NCI-H345 treated with DMSO at 0.1 percent for 48 hours (cell line): ENCODE data around the gene GPR62.

Experiments
- DNase-seq: peaks from one replicate; lab custom pipeline; 2025; ENCODE audit not compliant: unreplicated experiment; lab: John Stamatoyannopoulos, UW

Gene GPR62

DNA sequence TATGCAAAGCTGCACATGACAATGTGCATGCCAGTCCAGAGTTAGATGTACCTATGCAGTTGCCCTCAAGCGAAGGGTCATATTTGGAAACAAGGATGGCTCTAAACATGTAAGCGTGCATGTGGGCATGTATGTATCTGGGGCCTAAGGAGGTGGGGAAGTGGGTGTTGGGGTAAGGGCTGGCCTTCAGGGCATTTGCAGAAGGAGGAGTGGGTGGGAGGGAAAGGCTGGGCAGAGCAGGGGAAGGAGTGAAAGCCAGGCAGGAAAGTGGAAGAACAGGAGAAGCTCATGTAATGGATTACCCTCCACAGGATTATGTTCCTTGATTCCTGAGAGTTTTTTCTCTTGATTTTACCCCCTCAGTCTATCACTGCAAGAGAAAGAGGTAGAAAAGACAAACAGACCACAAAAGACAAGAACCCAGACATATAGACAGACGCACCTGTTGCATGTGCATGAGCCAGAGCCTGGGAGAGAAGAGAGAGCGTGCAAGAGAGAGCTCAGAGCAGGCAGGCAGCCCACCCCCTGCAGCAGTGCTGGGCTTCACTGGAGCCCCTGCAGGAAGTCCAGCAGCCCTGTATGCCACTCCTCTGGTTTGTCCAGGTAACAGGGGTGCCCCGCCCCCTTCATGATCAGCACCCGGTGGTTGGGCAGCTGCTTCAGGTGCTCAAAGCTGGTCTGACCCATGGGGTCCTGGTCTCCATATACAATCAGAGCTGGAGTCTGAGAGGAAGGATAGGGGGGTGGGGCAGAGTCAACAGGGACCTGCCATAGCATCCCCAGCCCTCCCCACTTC, 13.9 kb downstream of the GPR62 start:
- DNase-seq: no peak

DNA sequence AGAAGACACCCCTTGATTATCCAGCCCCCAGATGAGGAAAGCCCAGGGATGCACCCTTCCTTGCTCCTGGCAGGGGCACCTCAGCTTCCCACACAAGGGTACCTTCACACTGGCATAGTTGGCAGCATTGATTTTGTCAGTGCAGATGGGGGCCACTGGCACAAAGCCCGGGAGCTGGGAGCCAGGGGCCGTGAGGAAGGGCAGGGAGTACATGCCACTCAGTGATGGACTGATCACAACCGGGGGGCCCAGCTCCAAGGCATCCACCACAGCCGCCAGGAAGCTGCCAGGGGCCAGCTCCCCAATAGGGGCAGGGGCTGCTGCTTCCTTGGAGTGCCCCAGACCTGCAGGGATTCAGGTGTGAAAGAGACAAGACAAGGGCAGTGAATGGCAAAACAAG, 14.7 kb downstream of the GPR62 start:
- no peak for DNase-seq

DNA sequence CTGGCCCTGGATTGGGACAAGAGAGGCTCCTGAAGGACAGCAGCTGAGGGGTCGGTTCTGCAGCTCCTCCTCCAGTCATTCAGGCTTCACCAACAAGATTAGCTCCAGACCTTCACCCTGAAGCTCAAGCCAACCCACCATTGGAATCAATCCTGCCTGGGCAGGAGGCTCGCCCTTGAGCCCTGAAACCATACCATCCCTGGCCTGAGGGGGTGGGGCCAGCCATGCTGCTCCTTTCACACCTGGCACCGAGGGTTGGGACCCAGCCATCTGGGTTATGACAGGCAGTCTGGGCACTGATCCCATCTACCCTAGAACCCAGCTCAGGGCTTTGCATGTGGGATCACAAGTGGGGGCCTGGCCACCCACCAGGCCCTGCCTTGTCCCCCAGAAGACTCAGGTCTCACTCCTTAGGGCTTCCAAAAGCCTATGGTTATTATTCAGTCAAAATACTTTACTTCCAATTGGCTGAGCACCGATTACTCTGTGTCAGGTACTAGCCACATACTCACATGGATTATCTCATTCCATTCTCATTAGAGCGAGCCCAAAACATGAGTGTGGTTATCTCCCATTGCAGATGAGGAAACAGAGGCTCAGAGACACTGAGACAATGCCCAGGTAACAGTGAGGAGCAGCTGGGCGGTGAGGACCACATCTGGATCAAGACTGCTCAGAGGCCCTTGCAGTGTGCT, 15.6 kb downstream of the GPR62 start:
- no peak for DNase-seq

DNA sequence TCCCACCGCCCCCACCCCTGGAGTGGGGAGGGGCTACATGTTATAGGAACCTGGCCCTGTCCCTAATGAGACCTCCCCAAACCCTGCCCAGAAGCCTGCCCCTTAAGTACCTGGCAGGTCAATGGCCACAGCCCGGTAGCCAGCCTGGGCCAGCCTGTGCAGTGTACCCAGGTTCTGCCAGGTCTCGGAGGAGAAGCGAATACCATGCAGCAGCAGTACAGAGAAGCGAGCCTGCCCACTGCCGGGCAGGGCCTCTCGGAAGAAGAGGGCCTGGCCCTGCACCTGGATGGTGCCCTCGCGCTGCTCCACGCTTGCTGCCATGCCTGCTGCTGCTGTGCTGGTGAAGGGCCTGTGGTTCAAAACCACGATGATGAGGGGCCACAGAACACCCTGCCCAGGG, 16.2 kb downstream of the GPR62 start:
- DNase-seq: no peak

DNA sequence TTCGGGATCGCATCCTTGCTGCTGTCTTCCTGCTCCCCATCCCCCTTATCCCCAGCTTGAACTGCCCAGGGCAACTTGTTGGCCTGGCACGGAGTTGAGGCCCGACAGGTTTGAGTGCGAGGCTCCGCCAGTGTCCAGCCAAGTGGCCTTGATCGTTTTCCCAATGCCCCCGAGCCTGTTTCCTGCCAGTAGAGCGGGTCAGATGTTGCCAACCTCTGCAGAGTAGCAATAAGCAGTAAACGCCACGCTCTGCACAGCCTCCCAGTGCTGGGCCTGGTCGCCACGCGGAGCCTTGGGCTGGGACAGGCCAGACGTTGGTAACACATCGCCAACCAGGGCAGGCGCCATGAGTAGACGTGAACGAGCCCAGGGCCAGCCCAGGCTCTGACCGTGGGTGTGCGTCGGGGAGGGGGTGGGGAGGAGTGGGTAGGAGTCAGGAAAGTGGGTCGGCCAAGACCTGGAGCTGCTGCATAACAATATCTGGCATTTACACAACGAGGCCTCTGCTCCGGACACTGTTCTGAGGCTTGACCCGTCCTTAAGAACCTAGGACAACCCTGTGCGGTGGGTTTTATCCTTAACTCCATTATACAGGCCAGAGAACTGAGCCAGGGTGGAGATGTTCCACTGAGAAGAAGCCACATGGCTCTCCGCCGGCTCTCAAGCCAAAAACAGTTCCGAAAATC, 19.2 kb downstream of the GPR62 start:
- DNase-seq: no peak

DNA sequence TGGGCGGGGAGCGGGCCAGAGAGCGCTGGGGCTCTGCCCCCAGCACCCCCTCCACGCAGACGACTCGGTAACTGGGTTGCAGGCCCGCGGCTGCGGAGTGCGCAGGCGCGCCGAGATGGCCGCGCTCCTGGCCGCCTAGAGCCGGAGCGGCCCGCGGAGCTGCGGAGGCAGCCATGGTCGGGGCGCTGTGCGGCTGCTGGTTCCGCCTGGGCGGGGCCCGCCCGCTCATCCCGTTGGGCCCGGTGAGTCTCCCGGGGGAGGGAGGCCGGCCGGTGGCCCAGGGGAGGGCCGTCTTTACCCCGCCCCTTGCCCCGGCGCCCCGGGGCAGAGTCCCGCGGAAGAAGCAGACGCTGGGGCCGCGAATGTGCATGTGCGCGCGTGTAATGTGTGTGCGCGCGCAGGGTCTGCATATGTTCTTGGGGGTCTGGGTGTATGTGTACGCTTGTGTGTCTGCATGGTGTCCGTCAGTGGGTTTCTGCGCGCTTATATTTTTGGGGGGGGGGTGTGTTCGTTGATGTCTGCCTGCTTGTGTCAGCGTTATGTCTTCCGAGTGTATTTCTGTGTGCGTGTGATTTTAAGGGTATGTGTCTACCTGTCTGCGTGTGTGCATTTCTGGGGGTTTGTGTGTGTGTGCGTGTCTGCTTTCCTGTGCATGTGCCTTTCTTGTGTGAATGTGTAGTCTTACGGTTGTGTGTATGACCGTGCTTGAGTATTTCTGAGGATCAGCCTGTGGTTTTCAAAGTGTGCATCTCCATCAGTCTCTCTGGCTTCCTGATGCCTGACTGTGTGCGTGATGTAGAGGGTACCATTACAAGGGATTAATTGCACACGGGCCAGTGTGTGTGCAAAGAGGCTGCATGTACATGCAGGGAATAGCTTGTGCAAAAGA, 20.0 kb downstream of the GPR62 start, which contains the start of gene ABHD14A:
ABHD14A (plus strand) TSS at position 102 of the 889 bp plus-strand sequence; CDS start at position 174, 72 bp downstream.
- DNase-seq: no peak

DNA sequence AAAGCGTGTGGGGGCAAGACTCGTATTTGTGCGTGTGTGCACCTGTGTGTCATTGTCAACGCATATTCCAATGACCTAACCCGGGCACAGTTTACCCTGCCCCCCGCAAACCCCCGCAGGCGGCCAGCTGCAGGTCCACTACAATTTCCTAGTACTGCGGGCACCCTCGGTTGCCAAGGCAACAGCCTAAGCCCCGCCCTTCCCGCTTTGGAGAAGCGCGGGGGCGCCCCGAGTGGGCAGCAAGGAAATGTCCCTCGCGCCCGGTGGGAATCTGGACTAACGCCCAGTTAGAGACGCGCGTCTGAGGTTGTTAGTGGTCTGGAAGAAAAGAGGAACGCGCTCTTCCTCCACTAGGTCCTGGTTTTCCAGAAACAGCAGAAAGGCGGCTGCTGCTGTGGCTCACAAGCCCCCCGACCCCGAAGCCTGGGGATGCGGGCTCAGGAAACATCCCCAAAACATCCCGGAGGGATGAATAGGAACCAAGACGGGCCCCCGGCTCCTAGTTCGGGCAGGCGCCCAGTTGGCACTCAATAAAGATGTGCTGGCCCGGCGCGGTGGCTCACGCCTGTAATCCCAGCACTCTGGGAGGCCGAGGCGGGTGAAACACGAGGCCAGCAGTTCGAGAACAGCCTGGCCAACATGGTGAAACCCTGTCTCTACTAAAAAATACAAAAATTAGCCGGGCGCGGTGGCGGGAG, 20.8 kb downstream of the GPR62 start:
- DNase-seq: no peak

DNA sequence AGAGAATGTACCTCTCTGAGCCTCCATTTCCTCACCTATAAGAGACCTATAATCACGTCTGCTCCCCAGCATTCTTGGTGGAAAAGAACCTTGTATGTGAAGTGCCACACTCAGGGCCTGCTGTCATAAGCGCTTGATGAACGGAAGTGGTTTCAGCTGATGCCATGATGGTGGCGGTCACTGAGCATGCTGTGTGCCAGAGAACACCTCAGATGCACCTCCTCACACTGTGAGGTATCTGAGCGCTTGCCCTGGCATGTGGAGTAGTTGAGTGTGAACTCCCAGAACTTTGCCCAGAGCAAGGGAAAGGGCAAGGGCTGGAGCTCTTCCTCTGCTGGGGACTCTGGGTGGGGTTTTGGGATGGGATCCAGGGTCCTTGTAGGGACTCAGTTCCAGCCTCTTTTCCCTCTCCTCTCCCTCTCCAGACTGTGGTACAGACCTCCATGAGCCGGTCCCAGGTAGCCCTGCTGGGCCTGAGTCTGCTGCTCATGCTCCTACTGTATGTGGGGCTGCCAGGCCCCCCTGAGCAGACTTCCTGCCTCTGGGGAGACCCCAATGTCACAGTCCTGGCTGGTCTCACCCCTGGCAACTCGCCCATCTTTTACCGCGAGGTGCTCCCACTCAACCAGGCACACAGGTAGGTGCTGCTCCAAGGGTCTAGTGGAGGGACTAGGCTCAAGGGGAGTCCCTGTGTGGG, 22.4 kb downstream of the GPR62 start:
- DNase-seq: no peak

DNA sequence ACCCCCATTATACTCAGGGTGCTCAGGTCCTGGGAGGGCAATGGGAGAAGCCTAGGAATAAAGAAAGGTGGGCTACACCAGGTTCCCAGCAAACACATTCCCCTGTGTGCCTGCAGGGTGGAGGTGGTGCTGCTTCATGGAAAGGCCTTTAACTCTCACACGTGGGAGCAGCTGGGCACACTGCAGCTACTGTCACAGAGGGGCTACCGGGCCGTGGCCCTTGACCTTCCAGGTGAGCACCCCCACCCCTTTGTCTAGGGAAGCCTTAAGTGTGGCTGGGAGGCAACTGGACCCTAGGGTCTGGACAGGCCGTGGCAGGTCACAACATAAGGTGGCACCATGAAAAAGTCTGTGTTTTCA, 22.9 kb downstream of the GPR62 start:
- no peak for DNase-seq

DNA sequence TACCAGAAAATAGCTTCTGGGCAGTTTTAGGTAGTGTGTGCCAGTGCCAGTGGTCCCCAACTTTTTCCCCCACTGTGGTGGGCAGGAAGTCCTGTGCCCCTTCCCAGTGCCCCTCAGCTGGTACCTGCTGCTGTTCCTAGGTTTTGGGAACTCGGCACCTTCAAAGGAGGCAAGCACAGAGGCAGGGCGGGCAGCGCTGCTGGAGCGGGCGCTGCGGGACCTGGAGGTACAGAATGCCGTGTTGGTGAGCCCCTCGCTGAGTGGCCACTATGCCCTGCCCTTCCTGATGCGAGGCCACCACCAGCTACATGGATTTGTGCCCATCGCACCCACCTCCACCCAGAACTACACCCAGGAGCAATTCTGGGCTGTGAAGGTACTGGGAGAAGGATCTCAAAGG, 25.1 kb downstream of the GPR62 start:
- no peak for DNase-seq

DNA sequence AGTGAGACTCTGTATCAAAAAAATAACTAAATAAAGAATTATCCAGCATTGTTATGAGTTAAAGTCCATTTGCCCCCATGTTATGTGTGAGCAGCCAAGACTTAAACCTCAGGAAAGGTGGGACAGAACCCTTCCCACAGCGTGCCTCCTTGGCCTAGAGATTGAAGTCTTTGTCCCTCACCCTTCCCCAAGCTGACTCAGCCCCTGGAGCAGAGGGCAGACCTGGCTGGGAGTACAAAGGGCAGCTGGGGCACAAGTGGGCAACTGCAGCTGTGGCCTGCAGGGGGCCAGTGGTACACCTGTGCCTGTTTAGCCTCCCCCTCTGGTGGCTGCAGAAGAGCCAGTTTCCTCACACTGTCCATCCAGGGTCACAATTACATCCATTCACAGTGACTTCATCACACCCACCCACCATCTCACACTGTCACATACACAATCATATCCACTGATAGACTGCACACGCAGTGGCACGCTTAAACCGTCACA, 27.2 kb downstream of the GPR62 start:
- no peak for DNase-seq

DNA sequence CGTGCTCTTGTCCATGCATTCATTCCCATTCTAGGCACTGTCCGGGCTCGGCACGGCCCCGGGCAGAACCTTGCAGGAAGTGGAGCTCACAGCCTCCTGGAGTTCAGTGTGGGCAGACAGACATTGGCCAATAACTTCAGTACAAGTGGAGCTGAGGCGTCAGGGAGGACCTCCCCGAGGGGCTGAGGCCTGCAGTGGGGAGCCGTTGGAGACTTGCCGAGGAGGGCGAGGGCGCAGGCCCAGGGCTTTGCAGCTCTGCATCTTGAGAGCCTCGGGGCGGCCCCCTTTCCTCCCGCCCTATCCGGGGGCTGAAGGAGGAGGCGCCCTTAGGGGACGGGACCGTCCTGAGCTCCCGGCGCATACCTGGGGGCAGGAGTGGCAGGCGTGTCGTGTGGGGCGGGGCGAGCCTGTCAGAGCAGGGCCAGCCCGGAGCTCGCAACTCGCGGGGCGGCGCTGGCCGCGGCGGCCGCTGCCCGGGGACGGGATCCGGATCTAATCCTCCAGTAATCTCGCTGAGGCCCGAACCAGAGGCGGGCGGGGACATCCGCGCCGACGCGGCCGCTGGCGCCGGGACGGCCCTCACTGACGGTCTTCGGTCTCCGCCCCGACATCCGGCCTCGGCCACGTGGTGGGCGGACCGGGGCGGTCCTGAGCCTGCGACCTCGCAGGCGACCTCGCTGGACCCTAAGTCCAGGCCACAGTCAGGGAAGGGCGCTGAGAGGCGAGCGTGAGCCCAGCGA, 27.8 kb downstream of the GPR62 start, which contains the start of gene ACY1:
ACY1 (plus strand) TSS at position 698 of the 740 bp plus-strand sequence. CDS start 530 bp downstream, outside the sequence.
- no peak for DNase-seq

DNA sequence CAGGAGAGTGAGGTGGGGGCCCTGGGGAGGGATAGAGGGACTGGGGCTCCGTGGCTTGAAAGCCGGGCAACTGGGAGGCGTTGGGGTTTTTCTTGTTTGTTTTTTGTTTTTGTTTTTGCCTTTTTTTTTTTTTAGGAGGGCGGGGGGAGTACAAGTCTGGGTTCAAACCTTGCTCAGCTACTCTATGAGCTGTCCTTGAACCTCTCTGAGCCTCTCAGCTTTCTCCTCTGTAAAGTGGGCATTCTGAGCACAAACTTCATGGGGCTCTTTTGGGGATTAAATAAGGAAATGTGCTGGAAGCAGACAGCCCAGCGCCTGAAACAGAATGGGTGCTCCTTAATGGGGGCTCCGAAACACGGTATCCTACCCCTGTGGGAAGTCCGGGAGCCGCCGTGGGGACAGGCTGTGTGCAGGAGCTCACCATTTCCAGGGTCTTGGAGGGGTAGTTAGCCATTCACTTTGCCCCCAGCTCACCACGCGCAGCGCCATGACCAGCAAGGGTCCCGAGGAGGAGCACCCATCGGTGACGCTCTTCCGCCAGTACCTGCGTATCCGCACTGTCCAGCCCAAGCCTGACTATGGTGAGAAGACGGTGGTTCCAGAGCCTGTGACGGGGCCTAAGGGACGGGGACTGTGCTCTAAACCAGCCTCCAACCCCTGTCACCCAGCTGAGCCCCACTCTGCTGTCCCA, 28.5 kb downstream of the GPR62 start:
- DNase-seq: no peak

DNA sequence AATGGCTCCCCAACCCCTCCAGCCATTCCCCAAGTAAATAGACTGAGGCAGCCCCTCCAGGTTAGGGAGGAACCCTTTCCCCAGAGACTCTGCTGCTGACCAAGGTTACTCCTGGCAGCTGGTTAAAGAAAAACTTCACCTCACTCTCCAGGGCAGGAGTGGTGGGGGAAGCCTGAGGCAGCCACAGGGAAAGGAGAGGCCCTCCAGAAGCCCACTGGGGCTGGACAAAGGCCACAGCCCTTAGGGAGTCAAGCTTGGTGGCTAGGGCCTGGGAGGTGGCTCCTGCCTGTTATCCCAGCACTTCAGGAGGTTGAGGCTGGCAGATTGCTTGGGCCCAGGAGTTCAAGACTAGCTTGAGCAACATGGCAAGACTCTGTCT, 29.1 kb downstream of the GPR62 start:
- DNase-seq: no peak

DNA sequence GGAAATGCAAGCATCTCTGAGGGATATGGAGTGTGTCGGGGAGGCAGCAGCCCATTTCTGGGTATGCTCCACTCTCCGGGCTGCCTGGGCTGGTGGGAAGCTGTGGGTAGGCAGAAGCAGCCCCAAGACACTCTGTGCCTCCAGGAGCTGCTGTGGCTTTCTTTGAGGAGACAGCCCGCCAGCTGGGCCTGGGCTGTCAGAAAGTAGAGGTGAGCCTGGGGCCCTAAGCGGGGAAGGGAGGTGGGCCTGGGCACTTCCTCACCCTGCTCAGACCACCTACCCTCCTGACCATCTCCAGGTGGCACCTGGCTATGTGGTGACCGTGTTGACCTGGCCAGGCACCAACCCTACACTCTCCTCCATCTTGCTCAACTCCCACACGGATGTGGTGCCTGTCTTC, 29.9 kb downstream of the GPR62 start:
- no peak for DNase-seq

DNA sequence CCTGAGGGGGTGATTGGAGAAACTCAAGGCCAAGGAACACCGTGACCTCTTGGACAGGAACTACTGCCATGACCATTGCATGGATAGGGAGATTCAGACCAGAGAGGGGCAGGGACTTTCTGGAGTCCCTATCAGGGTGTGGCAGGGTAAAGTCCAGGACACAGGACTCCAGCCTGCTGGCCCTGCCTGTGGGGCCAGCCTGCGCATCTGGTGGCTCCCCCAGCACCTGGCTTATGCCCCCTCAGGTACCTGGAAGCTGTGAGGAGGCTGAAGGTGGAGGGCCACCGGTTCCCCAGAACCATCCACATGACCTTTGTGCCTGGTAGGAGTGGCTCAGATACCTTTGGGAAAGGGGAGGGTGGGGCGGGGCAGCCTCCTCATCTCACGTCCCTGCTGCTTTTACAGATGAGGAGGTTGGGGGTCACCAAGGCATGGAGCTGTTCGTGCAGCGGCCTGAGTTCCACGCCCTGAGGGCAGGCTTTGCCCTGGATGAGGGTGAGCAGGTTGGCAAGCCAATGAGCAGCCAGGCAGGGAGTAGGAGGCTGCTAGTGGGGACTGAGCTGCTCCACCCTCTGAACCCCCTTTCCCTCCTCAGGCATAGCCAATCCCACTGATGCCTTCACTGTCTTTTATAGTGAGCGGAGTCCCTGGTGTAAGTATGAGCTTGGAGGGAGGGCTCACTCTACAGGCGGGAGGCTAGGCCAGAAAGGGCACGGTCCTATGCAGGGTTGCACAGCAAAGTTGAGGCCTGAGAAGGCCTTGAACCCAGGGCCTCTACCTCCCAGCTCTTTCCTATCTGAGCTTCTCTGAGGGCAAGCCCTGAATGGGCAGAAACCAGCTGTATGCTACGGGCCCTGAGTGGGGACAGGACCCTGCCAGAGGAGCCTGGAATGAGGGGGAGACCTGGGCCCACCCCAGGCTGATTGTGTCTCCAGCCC, 31.1 kb downstream of the GPR62 start:
- no peak for DNase-seq

DNA sequence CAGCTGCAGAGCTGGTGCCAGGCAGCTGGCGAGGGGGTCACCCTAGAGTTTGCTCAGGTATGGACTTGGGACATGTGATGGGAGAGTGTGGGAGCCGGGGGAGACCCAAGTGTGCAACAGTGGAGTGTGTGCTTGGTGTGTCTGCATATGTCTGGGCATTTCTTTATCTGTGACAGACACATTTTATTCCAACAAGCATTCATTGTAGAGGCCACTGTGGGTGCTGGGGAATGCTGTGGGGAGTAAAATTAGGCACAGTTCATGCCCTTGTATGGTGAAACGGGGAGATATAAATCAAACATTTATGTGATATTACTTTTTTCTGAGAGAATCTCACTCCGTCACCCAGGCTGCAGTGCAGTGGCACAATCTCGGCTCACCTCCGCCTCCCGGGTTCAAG, 32.4 kb downstream of the GPR62 start:
- DNase-seq: no peak
